Lung (tissue), 12 donors: ENCODE measurements around the gene TTF2. TPM values are rescaled to one million over a fixed set of nuclear protein-coding genes. Genes with fewer than 3 reads are reported as not detected.

ENCODE experiments used
- ATAC-seq: fragments of 200-7000 bp; cut with Tn5 transposase; one replicate; pipeline ENCODE4 v1.9.1; 2020; ENCODE audit warnings: moderate number of reproducible peaks; ENCODE audit not compliant: insufficient read depth, low FRiP score
- DNase-seq, 3 donors: peaks; one replicate each; pipeline ENCODE4 v3.0.0-alpha.2; 2013 to 2017
- H3K27ac ChIP-seq, 2 donors: one replicate each; pipeline ENCODE4 v1.5.1; 2013; ENCODE audit warnings: mild to moderate bottlenecking in 2 of 2, moderate library complexity in 2 of 2, control low read depth in 1 of 2, inconsistent platforms in 1 of 2, low read depth in 1 of 2, low read length in 1 of 2
- H3K27me3 ChIP-seq, 3 donors: one replicate each; pipeline ENCODE4 v1.5.1; 2013; ENCODE audit warnings: low read length in 2 of 3; ENCODE audit not compliant: control insufficient read depth in 3 of 3, insufficient read depth in 3 of 3
- H3K36me3 ChIP-seq, 4 donors: one replicate each; pipeline ENCODE4 v1.5.1; 2013; ENCODE audit warnings: low read length in 4 of 4, mild to moderate bottlenecking in 1 of 4, moderate library complexity in 1 of 4; ENCODE audit not compliant: control insufficient read depth in 4 of 4, insufficient read depth in 4 of 4
- H3K4me1 ChIP-seq, 5 donors: one replicate each; pipeline ENCODE4 v1.5.1; 2013; ENCODE audit warnings: low read length in 5 of 5, mild to moderate bottlenecking in 2 of 5, moderate library complexity in 1 of 5; ENCODE audit not compliant: control insufficient read depth in 5 of 5, insufficient read depth in 5 of 5
- H3K4me3 ChIP-seq: one replicate; pipeline ENCODE4 v1.5.1; 2013; ENCODE audit warnings: mild to moderate bottlenecking, control low read depth, moderate library complexity
- H3K9ac ChIP-seq, 2 donors: one replicate each; pipeline ENCODE4 v1.5.1; 2013; ENCODE audit warnings: low read length in 2 of 2, control low read depth in 1 of 2; ENCODE audit not compliant: insufficient read depth in 1 of 2
- H3K9me3 ChIP-seq, 4 donors: one replicate each; pipeline ENCODE4 v1.5.1; 2013; ENCODE audit warnings: low read length in 3 of 4, mild to moderate bottlenecking in 1 of 4, moderate library complexity in 1 of 4; ENCODE audit not compliant: control insufficient read depth in 4 of 4, insufficient read depth in 3 of 4
- WGBS, 2 donors: extraction: QIAGEN DNeasy Blood & Tissue Kit; methylation state at CpG; one replicate each; pipeline ENCODE4 v1.1.7; 2013; 5-methylcytosine and 5-hydroxymethylcytosine counted together
- polyA plus RNA-seq, 2 donors: library from polyadenylated mRNA; stranded (reverse); fragments of 200-250 nt; gene quantifications; one replicate each; pipeline ENCODE4 v1.2.1, GENCODE V29; 2013
- total RNA-seq, 2 donors: library from RNA; depleted of rRNA in 1 of 2; stranded (reverse); fragments of >200 nt in 1 of 2; gene quantifications; one replicate each; pipeline ENCODE4 v1.2.1, GENCODE V29; 2014 to 2021
- TF ChIP-seq, protein P1 (sequence below): IDR thresholded peaks from 2 replicates; pipeline ENCODE4 v1.5.1; 2012; ENCODE audit warnings: mild to moderate bottlenecking; ENCODE audit errors: control extremely low read depth, extremely low read depth
- donor health status: control.
- donor health status: control.
- donor health status: Bipolar disorder and iron deficiency.
- donor health status: healthy.
- donor health status: DM: yes; HTN: yes; CAD: no.

Gene TTF2
- total and polyA plus RNA-seq, 4 donors, result 3.9 to 21.0 (median 11.6) TPM

DNA sequence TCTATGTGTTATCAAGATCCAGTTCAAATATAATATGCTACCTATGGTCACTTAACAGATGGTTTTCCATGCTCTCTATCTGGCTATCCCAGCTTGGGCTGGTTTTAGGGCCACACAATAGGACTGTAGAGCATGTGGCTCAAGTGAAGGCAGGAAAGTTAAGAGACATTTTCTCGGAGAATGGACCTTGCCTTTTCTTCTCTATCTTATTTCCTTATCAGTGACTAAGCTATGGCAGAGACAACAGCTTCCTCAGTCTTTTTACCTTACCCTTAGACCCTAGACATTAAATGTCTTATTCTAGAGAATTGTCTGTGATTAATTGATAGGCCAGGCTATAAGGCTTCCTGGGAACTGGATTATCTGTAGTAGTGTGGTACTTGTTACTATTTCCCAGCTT lies 30.4 kb upstream of the TTF2 start:
- Histone ChIP-seq H3K4me1 (peaks cover 0 to 5% (median 0%) of the 10 kb centered on the region in 5 donors), H3K27ac (no peak overlapping the region), H3K27me3 (no peaks in the 10 kb centered on the region), H3K9ac (no peak overlapping the region), H3K4me3 (no peak overlapping the region), H3K9me3 (no peaks in the 10 kb centered on the region), H3K36me3 (no peaks in the 10 kb centered on the region)
- ATAC-seq (no peak), DNase-seq (no peak)
- TF ChIP-seq, protein P1, sequence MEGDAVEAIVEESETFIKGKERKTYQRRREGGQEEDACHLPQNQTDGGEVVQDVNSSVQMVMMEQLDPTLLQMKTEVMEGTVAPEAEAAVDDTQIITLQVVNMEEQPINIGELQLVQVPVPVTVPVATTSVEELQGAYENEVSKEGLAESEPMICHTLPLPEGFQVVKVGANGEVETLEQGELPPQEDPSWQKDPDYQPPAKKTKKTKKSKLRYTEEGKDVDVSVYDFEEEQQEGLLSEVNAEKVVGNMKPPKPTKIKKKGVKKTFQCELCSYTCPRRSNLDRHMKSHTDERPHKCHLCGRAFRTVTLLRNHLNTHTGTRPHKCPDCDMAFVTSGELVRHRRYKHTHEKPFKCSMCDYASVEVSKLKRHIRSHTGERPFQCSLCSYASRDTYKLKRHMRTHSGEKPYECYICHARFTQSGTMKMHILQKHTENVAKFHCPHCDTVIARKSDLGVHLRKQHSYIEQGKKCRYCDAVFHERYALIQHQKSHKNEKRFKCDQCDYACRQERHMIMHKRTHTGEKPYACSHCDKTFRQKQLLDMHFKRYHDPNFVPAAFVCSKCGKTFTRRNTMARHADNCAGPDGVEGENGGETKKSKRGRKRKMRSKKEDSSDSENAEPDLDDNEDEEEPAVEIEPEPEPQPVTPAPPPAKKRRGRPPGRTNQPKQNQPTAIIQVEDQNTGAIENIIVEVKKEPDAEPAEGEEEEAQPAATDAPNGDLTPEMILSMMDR, result no peak
- WGBS, 2 donors, result 76 to 78% methylated on average over 1 of the region's 1 CpG

DNA sequence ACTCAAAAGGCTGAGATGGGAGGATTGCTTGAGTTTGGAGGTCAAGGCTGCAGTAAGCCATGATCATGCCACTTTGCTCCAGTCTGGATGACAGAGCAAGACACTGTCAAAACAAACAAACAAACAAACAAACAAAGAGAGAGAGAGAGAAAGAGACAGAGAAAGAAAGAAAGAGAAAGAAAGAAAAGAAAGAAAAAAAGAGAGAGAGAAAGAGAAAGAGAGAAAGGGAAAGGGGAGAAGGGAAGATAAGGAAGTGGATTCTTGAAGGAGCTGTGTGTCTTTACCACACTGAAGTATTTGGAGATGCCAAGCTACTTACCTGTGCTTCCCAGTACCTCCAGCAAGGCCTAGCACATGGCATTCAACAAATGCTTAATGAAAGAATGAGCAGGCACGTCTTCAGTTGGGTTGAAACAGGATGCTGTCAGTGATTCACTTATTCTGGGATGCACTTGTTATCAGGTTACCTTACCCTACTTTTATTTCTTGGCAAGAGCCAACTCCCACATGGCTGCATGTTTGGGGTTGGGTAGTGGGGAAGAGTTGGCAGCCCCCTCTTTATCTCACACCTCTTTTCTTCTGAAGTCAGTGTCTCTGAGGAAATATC lies 29.8 kb upstream of the TTF2 start:
- Histone ChIP-seq H3K36me3 (no peaks in the 10 kb centered on the region), H3K9me3 (no peaks in the 10 kb centered on the region), H3K4me1 (peaks cover 0 to 5% (median 0%) of the 10 kb centered on the region in 5 donors), H3K27ac (no peak overlapping the region), H3K4me3 (no peak overlapping the region), H3K27me3 (no peaks in the 10 kb centered on the region), H3K9ac (no peak overlapping the region)
- ATAC-seq (no peak), DNase-seq (no peak)
- TF ChIP-seq, protein P1, result no peak
- WGBS, 2 donors, result 84 to 93% methylated on average over 1 of the region's 1 CpG

DNA sequence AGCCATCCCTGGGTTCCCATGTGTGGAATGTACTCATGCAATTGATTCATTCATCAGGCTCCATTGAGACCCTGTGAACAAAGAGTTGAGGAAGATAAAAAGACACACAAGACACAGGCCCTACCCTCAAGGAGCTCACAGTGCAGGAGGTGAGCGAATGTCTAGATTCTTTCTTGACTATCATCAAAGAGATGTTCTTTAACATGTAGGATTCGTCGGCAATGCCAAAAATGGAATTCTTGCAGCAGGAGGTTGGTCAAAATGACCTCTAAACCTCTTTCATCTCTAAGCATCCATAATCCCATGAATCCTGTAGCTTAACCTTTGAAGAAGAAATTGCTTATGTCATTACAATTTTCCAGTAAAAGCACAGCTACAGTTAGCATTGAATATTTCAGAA lies 27.9 kb upstream of the TTF2 start:
- H3K9ac ChIP-seq, result no peak overlapping the region
- ATAC-seq (no peak), DNase-seq (no peak)
- WGBS, 2 donors, result 94% methylated on average over 3 of the region's 3 CpGs
- H3K4me1 ChIP-seq, result no peaks in the 10 kb centered on the region
- no peak overlapping the region for H3K4me3 ChIP-seq
- no peaks in the 10 kb centered on the region for H3K27me3 ChIP-seq
- H3K36me3 ChIP-seq, result no peaks in the 10 kb centered on the region
- no peak overlapping the region for H3K27ac ChIP-seq
- no peaks in the 10 kb centered on the region for H3K9me3 ChIP-seq
- TF ChIP-seq, protein P1, result no peak
